HEK293 (cell line): ENCODE results near the gene RIMKLB.
"Not testable (repeated sequence)": the region's sequence is repeated elsewhere in the genome, so short reads cannot be mapped to it uniquely, and the experiment has no call there.

Experiments used
- CTCF ChIP-seq: fragments of 450-650 bp; formaldehyde crosslinking; IDR thresholded peaks from 2 replicates; pipeline ENCODE4 v1.5.1; 2016; ENCODE audit warnings: missing biosample characterization, missing genetic modification characterization
- TSHZ1 ChIP-seq: fragments of 450-650 bp; formaldehyde crosslinking; IDR thresholded peaks from 2 replicates; pipeline ENCODE4 v1.5.1; 2016; ENCODE audit warnings: missing biosample characterization, missing genetic modification characterization, borderline replicate concordance
- ZNF23 ChIP-seq: fragments of 450-650 bp; formaldehyde crosslinking; IDR thresholded peaks from 2 replicates; pipeline ENCODE4 v1.5.1; 2016; ENCODE audit warnings: missing biosample characterization, missing genetic modification characterization, borderline replicate concordance
- ZNF580 ChIP-seq: fragments of 450-650 bp; formaldehyde crosslinking; IDR thresholded peaks from 2 replicates; pipeline ENCODE4 v1.5.1; 2016; ENCODE audit warnings: missing biosample characterization, missing genetic modification characterization

- TF ChIP-seq ZNF23 (tag by site-specific recombination); CTCF (tag by site-specific recombination); TSHZ1 (tag by site-specific recombination); ZNF580: not testable (repeated sequence)
Measured at GRCh38 chr12:8787206-8787605, 89.4 kb downstream of the RIMKLB start.
